MM.1S (cell line): ENCODE data around the gene MIPEP.

Experiments used
- DNase-seq: peaks from one replicate; pipeline ENCODE4 v3.0.0-alpha.2; 2015
- H2AFZ ChIP-seq: fragments of 300-600 bp; sonication (generic); 2 replicates; pipeline ENCODE4 v1.6.0; 2016; ENCODE audit warnings: antibody characterized with exemption, low read length
- H3F3A ChIP-seq: fragments of 300-600 bp; sonication (generic); 2 replicates; pipeline ENCODE4 v1.6.1; 2016; ENCODE audit warnings: mild to moderate bottlenecking, antibody characterized with exemption, low read length, moderate library complexity, mixed read lengths; ENCODE audit not compliant: insufficient read depth
- H3K27ac ChIP-seq: fragments of 300-600 bp; sonication (generic); 2 replicates; pipeline ENCODE4 v1.5.1; 2016; ENCODE audit warnings: mild to moderate bottlenecking, low read length
- H3K27me3 ChIP-seq: fragments of 300-600 bp; sonication (generic); replicated peaks from 2 replicates; pipeline ENCODE4 v1.6.0; 2016; ENCODE audit warnings: low read length; ENCODE audit not compliant: insufficient read depth
- H3K36me3 ChIP-seq: fragments of 300-600 bp; sonication (generic); replicated peaks from 2 replicates; pipeline ENCODE4 v1.6.1; 2016; ENCODE audit warnings: mild to moderate bottlenecking, low read length, mixed read lengths; ENCODE audit not compliant: insufficient read depth
- H3K4me1 ChIP-seq: fragments of 300-600 bp; sonication (generic); 2 replicates; pipeline ENCODE4 v1.6.1; 2016; ENCODE audit warnings: low read length, mixed read lengths
- H3K4me2 ChIP-seq: fragments of 300-600 bp; sonication (generic); 2 replicates; pipeline ENCODE4 v1.6.0; 2016; ENCODE audit warnings: low read depth, low read length
- H3K4me3 ChIP-seq: fragments of 300-600 bp; sonication (generic); 2 replicates; pipeline ENCODE4 v1.5.1; 2016; ENCODE audit warnings: low read length, mixed read lengths
- H3K79me2 ChIP-seq: fragments of 300-600 bp; sonication (generic); 2 replicates; pipeline ENCODE4 v1.6.1; 2016; ENCODE audit warnings: mixed run types, low read length, mixed read lengths
- H3K9ac ChIP-seq: fragments of 300-600 bp; sonication (generic); 2 replicates; pipeline ENCODE4 v1.6.1; 2016; ENCODE audit warnings: low read length, mixed read lengths
- H3K9me2 ChIP-seq: fragments of 300-600 bp; sonication (generic); replicated peaks from 2 replicates; pipeline ENCODE4 v1.6.1; 2016; ENCODE audit warnings: mild to moderate bottlenecking, low read length, mixed read lengths; ENCODE audit not compliant: insufficient read depth
- H3K9me3 ChIP-seq: fragments of 300-600 bp; sonication (generic); replicated peaks from 2 replicates; pipeline ENCODE4 v1.6.1; 2016; ENCODE audit warnings: mild to moderate bottlenecking, low read length, mixed read lengths; ENCODE audit not compliant: insufficient read depth
- H4K20me1 ChIP-seq: fragments of 300-600 bp; sonication (generic); 2 replicates; pipeline ENCODE4 v1.6.1; 2016; ENCODE audit warnings: mild to moderate bottlenecking, low read length, moderate library complexity, mixed read lengths; ENCODE audit not compliant: insufficient read depth
- CTCF ChIP-seq: fragments of 300-600 bp; sonication (generic); IDR thresholded peaks from 2 replicates; pipeline ENCODE4 v1.5.1; 2016; ENCODE audit warnings: antibody characterized with exemption, low read length, mixed read lengths
- EZH2 ChIP-seq: fragments of 300-600 bp; sonication (generic); optimal IDR thresholded peaks from 2 replicates; pipeline ENCODE3; 2017; ENCODE audit warnings: low read depth, mild to moderate bottlenecking, antibody characterized with exemption, low read length, mixed read lengths
- EZH2phosphoT487 ChIP-seq: fragments of 300-600 bp; sonication (generic); IDR thresholded peaks from 2 replicates; pipeline ENCODE4 v1.6.1; 2018; ENCODE audit warnings: antibody characterized with exemption, low read length

The MIPEP gene

GRCh38 chr13:23731709-23732108 is 157.5 kb downstream of the MIPEP start:
- no peaks in the 10 kb centered on the region for H3K79me2 ChIP-seq
- no peak overlapping the region for H3K27ac ChIP-seq
- no peaks in the 10 kb centered on the region for H3K36me3 ChIP-seq
- no peaks in the 10 kb centered on the region for H3K9me2 ChIP-seq
- no peaks in the 10 kb centered on the region for H3K4me1 ChIP-seq
- no peak for TF ChIP-seq EZH2
- no peak for TF ChIP-seq CTCF
- no peak for TF ChIP-seq EZH2phosphoT487
- no peaks in the 10 kb centered on the region for H3K27me3 ChIP-seq
- DNase-seq: no peak
- H4K20me1 ChIP-seq: no peaks in the 10 kb centered on the region
- H3F3A ChIP-seq: no peaks in the 10 kb centered on the region
- no peak overlapping the region for H3K4me3 ChIP-seq
- no peak overlapping the region for H3K9ac ChIP-seq
- H3K4me2 ChIP-seq: no peak overlapping the region
- no peak overlapping the region for H2AFZ ChIP-seq
- H3K9me3 ChIP-seq: no peaks in the 10 kb centered on the region

GRCh38 chr13:23730251-23730650 is 158.9 kb downstream of the MIPEP start:
- no peaks in the 10 kb centered on the region for H3F3A ChIP-seq
- H3K4me1 ChIP-seq: no peaks in the 10 kb centered on the region
- no peak overlapping the region for H3K4me2 ChIP-seq
- H4K20me1 ChIP-seq: no peaks in the 10 kb centered on the region
- H3K27ac ChIP-seq: no peak overlapping the region
- H3K27me3 ChIP-seq: no peaks in the 10 kb centered on the region
- H3K9ac ChIP-seq: no peak overlapping the region
- no peak overlapping the region for H3K4me3 ChIP-seq
- no peaks in the 10 kb centered on the region for H3K9me3 ChIP-seq
- H3K79me2 ChIP-seq: no peaks in the 10 kb centered on the region
- no peaks in the 10 kb centered on the region for H3K9me2 ChIP-seq
- no peak for DNase-seq
- no peaks in the 10 kb centered on the region for H3K36me3 ChIP-seq
- TF ChIP-seq CTCF (no peak), EZH2 (no peak), EZH2phosphoT487 (no peak)
- H2AFZ ChIP-seq: no peak overlapping the region

GRCh38 chr13:23729531-23729930 is 159.7 kb downstream of the MIPEP start:
- TF ChIP-seq EZH2phosphoT487: no peak
- TF ChIP-seq CTCF: no peak
- no peak for TF ChIP-seq EZH2
- no peak overlapping the region for H2AFZ ChIP-seq
- H3K27ac ChIP-seq: no peak overlapping the region
- H3K36me3 ChIP-seq: no peaks in the 10 kb centered on the region
- no peak for DNase-seq
- no peaks in the 10 kb centered on the region for H3K9me3 ChIP-seq
- no peaks in the 10 kb centered on the region for H4K20me1 ChIP-seq
- no peaks in the 10 kb centered on the region for H3F3A ChIP-seq
- no peak overlapping the region for H3K4me2 ChIP-seq
- H3K4me1 ChIP-seq: no peaks in the 10 kb centered on the region
- no peak overlapping the region for H3K4me3 ChIP-seq
- H3K9ac ChIP-seq: no peak overlapping the region
- H3K27me3 ChIP-seq: no peaks in the 10 kb centered on the region
- H3K79me2 ChIP-seq: no peaks in the 10 kb centered on the region
- no peaks in the 10 kb centered on the region for H3K9me2 ChIP-seq
